OCI-LY7 (cell line): ENCODE results near the gene TCEANC2. TPM values are rescaled to one million over a fixed set of nuclear protein-coding genes. Genes with fewer than 3 reads are reported as not detected.

Source experiments
- BruUV-seq: library from RNA; stranded (reverse); fragments of 400-500 nt; replicated peaks from 2 replicates; lab custom pipeline; 2021; lab: Mats Ljungman, UMichigan
- CTCF ChIA-PET: fragments of 300-600 bp; sonication (Branson Sonifier 250); formaldehyde crosslinking; loops from one replicate; lab custom pipeline; 2022; ENCODE audit warnings: antibody characterized with exemption; ENCODE audit not compliant: unreplicated experiment; lab: Charles Lee
- POLR2A ChIA-PET: fragments of 300-600 bp; sonication (Branson Sonifier 250); formaldehyde crosslinking; loops from one replicate; lab custom pipeline; 2022; ENCODE audit warnings: antibody characterized with exemption; lab: Charles Lee
- DNase-seq: peaks from one replicate; pipeline ENCODE4 v3.0.0-alpha.2; 2015; ENCODE audit warnings: low spot score
- H2AFZ ChIP-seq: fragments of 200-600 bp; sonication (generic), shearing (Covaris generic); 2 replicates; pipeline ENCODE4 v1.6.1; 2014; ENCODE audit warnings: mild to moderate bottlenecking, antibody characterized with exemption, low read length, moderate library complexity
- H3K27ac ChIP-seq: fragments of 200-600 bp; sonication (generic); 2 replicates; pipeline ENCODE4 v1.5.1; 2014; ENCODE audit warnings: mixed run types, low read depth, mild to moderate bottlenecking, moderate library complexity, low read length, inconsistent platforms; ENCODE audit not compliant: poor library complexity, severe bottlenecking
- H3K36me3 ChIP-seq: fragments of 200-600 bp; sonication (generic); 2 replicates; pipeline ENCODE4 v1.6.1; 2014; ENCODE audit warnings: mild to moderate bottlenecking, antibody characterized with exemption, low read length, moderate library complexity, mixed read lengths; ENCODE audit not compliant: insufficient read depth
- H3K4me1 ChIP-seq: fragments of 200-600 bp; sonication (generic); 2 replicates; pipeline ENCODE4 v1.5.1; 2014; ENCODE audit warnings: mild to moderate bottlenecking, low read length; ENCODE audit not compliant: insufficient read depth, poor library complexity, severe bottlenecking
- H3K4me2 ChIP-seq: fragments of 200-600 bp; sonication (generic); 2 replicates; pipeline ENCODE4 v1.6.1; 2014; ENCODE audit warnings: mild to moderate bottlenecking, low read length
- H3K4me3 ChIP-seq: fragments of 200-600 bp; sonication (generic); 2 replicates; pipeline ENCODE4 v1.5.1; 2014; ENCODE audit warnings: mild to moderate bottlenecking, low read depth, low read length; ENCODE audit not compliant: poor library complexity, severe bottlenecking
- H3K79me2 ChIP-seq: fragments of 200-600 bp; sonication (generic); 2 replicates; pipeline ENCODE4 v1.6.1; 2016; ENCODE audit warnings: low read depth, mild to moderate bottlenecking, low read length, moderate library complexity, mixed read lengths; ENCODE audit not compliant: insufficient read depth
- H3K9me2 ChIP-seq: fragments of 200-600 bp; sonication (generic); 2 replicates; pipeline ENCODE4 v1.6.1; 2016; ENCODE audit warnings: mild to moderate bottlenecking, low read length, mixed read lengths; ENCODE audit not compliant: insufficient read depth
- H3K9me3 ChIP-seq: fragments of 200-600 bp; sonication (generic); 2 replicates; pipeline ENCODE4 v1.6.1; 2014; ENCODE audit warnings: mild to moderate bottlenecking, mixed run types, low read length, mixed read lengths
- H4K20me1 ChIP-seq: fragments of 200-600 bp; sonication (generic); 2 replicates; pipeline ENCODE4 v1.6.1; 2014; ENCODE audit warnings: mild to moderate bottlenecking, antibody characterized with exemption, low read length, moderate library complexity, mixed read lengths; ENCODE audit not compliant: insufficient read depth
- CTCF ChIP-seq: fragments of 200-600 bp; sonication (generic); conservative IDR thresholded peaks from 2 replicates; pipeline ENCODE4 v1.5.1; 2014; ENCODE audit warnings: mild to moderate bottlenecking, antibody characterized with exemption, low read length, moderate library complexity, mixed read lengths
- EZH2phosphoT487 ChIP-seq: fragments of 200-600 bp; sonication (generic); IDR thresholded peaks from 2 replicates; pipeline ENCODE4 v1.6.1; 2018; ENCODE audit warnings: low read depth, borderline replicate concordance, mild to moderate bottlenecking, mixed run types, antibody characterized with exemption, low read length, moderate library complexity, mixed read lengths
- intact Hi-C: fragments of 100-400 bp; cut with micrococcal nuclease; formaldehyde crosslinking; loops from one replicate; pipeline ENCODE4 v1.10.0; 2022; ENCODE audit not compliant: unreplicated experiment
- total RNA-seq, 2 experiments: library from RNA; depleted of rRNA in 1 of 2; stranded (reverse); fragments of >200 nt in 1 of 2; shearing (Covaris generic) in 1 of 2; gene quantifications; 2 replicates each; pipeline ENCODE4 v1.2.3, GENCODE V29; 2014 to 2022

Gene TCEANC2
- total RNA-seq, 2 experiments from 2014 or later: 5.1 to 9.5 TPM

- Histone ChIP-seq H3K4me2 (no peak overlapping the region), H3K79me2 (no peaks in the 10 kb centered on the region), H3K9me2 (no peaks in the 10 kb centered on the region), H3K4me1 (peaks cover 5% of the 10 kb centered on the region), H3K27ac (no peak overlapping the region), H3K9me3 (no peaks in the 10 kb centered on the region), H3K36me3 (no peaks in the 10 kb centered on the region), H3K4me3 (no peak overlapping the region), H2AFZ (no peak overlapping the region), H4K20me1 (no peaks in the 10 kb centered on the region)
- no peak for DNase-seq
- ChIA-PET CTCF (no interaction called here), POLR2A (no interaction called here)
- no peak for TF ChIP-seq CTCF
- TF ChIP-seq EZH2phosphoT487: no peak
- BruUV-seq: no TSS peak
- intact Hi-C loops: no loop called here
These were observed 66.8 kb downstream of the TCEANC2 start for GRCh38 chr1:54120018-54120697.

- Histone ChIP-seq H3K4me2 (no peak overlapping the region), H4K20me1 (no peaks in the 10 kb centered on the region), H3K79me2 (no peaks in the 10 kb centered on the region), H2AFZ (no peak overlapping the region), H3K4me3 (no peak overlapping the region), H3K4me1 (peaks cover 5% of the 10 kb centered on the region), H3K36me3 (no peaks in the 10 kb centered on the region), H3K9me3 (no peaks in the 10 kb centered on the region), H3K27ac (no peak overlapping the region), H3K9me2 (no peaks in the 10 kb centered on the region)
- TF ChIP-seq CTCF (no peak), EZH2phosphoT487 (no peak)
- intact Hi-C loops: loop anchor here (1.0 kb wide), 1 partner anchor 368 kb away; no protein-coding TSS in a partner anchor
- DNase-seq: no peak
- ChIA-PET CTCF (interaction anchor here (0.7 to 0.9 kb wide), 2 partner anchors 8 to 369 kb away, joined by 4 read pairs; no protein-coding TSS in a partner anchor), POLR2A (no interaction called here)
- BruUV-seq: no TSS peak
These were observed 67.5 kb downstream of the TCEANC2 start for GRCh38 chr1:54120698-54121481.
